NCI-H2107 (cell line): ENCODE measurements around the gene HS6ST1.

ENCODE experiments used
- DNase-seq: peaks from one replicate; lab custom pipeline; 2025; lab: John Stamatoyannopoulos, UW

HS6ST1 gene

GRCh38 chr2:128237911-128238697, 80.6 kb downstream of the HS6ST1 start:
- DNase-seq = no peak

- DNase-seq = no peak
Observed at GRCh38 chr2:128237081-128237534, 81.6 kb downstream of the HS6ST1 start.

- DNase-seq = no peak
Observed at GRCh38 chr2:128236491-128237035, 82.1 kb downstream of the HS6ST1 start.

GRCh38 chr2:128235581-128235980, 83.1 kb downstream of the HS6ST1 start:
- DNase-seq = no peak

- no peak for DNase-seq
Observed at GRCh38 chr2:128234613-128235012, 84.1 kb downstream of the HS6ST1 start.

- no peak for DNase-seq
Observed at GRCh38 chr2:128233790-128234395, 84.8 kb downstream of the HS6ST1 start.

- DNase-seq = peak; percentile 77
Observed at GRCh38 chr2:128232965-128233789, 85.5 kb downstream of the HS6ST1 start.

GRCh38 chr2:128228894-128229293, 89.8 kb downstream of the HS6ST1 start:
- no peak for DNase-seq

GRCh38 chr2:128227862-128228261, 90.8 kb downstream of the HS6ST1 start:
- DNase-seq = no peak

GRCh38 chr2:128219891-128220290, 98.8 kb downstream of the HS6ST1 start:
- DNase-seq = no peak

- DNase-seq = no peak
Observed at GRCh38 chr2:128217671-128218070, 101.0 kb downstream of the HS6ST1 start.

- no peak for DNase-seq
Observed at GRCh38 chr2:128215897-128216642, 102.6 kb downstream of the HS6ST1 start.
